8988T (cell line): ENCODE measurements around the gene TIAM2.

ENCODE experiments used
- DNase-seq: peaks from one replicate; pipeline ENCODE4 v3.0.0; 2011

Gene TIAM2

DNA sequence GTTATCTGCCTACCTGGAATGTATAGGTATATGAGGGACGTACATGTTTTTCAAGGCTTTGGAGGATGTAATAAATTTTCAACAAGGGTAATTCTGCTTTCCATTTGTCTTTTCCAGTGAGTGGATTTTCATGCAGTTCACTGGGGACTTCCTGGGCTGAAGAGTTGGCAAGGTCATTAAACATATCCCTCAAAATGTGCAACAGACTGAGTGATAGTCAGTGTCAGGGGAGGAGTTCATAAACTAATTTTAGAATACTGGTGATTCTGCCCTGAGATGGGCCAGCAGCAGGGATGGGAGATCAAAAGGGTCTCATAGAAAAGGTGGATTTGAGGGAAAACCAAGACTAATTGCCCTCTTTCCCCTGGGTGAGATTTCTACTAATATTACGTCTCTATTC is 146.4 kb downstream of the TIAM2 start:
- DNase-seq = no peak

GRCh38 chr6:155142168-155143028 is 147.3 kb downstream of the TIAM2 start:
- no peak for DNase-seq

DNA sequence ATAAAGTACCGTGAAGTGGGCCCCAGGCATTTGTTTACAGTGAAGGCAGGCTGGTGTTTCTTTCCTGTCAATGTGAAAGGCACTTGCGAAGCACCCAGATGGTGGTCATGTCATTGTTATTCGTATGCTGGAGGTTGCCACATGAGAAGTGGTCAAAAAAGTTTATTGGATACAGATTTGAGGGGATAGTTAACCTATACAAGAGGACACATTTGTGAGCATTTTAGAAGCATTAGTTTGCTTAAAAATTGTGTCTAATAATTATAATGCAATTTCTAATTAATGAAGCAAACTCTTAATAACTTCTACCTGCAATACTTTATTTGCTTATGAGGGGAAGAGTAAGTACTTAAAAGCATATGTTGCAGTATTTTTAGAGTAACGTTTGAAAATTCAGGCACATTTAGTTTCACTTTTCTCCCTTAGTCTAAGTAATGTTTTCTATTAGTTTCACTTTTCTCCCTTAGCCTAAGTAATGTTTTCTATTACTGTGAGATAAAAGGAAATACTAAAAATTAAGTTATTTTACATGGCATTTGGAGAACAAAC is 148.0 kb downstream of the TIAM2 start:
- DNase-seq = no peak

- DNase-seq = no peak
Observed at GRCh38 chr6:155143578-155144106, 148.5 kb downstream of the TIAM2 start.

DNA sequence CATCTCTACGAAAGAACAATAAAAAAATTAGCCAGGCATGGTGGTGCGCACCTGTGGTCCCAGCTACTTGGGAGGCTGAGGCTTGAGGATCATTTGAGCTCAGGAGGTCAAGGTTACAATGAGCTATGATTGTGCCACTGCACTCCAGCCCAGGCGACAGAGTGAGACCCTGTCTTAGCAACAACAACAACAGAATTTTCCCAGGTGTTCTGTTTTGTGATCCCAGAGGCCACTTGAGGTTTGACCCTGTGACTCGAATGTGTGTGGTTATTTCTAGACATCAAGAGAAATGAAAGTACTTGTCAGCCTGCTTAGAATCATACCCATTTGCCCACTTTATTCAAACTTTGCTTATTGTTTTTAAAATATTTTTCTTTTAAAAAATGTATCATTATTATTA is 151.1 kb downstream of the TIAM2 start:
- no peak for DNase-seq

DNA sequence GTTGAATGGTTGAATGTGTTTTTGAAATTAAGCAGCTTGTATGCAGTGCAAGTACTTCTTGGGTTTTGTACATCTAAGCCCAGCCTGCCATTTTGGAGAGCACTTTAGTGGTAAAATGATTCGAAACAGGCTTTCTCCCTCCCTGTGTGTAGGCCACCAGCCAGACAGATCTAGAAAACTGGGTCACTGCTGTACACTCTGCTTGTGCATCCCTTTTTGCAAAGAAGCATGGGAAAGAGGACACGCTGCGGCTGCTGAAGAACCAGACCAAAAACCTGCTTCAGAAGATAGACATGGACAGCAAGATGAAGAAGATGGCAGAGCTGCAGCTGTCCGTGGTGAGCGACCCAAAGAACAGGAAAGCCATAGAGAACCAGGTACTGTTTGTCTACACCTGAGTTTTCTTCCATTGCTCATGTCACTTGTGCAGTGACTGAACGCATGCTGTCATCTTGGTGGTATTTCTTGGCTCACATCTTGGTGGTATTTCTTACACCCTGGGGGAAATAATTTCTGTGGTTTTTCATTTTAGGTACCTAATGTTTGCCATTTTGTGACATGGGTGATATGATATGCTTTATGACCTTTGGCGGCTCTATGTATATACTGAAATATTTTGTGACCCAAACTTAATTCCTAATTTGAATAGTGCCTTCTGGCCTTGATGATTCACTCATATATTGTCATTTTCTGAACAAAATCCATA is 153.0 kb downstream of the TIAM2 start:
- no peak for DNase-seq

DNA sequence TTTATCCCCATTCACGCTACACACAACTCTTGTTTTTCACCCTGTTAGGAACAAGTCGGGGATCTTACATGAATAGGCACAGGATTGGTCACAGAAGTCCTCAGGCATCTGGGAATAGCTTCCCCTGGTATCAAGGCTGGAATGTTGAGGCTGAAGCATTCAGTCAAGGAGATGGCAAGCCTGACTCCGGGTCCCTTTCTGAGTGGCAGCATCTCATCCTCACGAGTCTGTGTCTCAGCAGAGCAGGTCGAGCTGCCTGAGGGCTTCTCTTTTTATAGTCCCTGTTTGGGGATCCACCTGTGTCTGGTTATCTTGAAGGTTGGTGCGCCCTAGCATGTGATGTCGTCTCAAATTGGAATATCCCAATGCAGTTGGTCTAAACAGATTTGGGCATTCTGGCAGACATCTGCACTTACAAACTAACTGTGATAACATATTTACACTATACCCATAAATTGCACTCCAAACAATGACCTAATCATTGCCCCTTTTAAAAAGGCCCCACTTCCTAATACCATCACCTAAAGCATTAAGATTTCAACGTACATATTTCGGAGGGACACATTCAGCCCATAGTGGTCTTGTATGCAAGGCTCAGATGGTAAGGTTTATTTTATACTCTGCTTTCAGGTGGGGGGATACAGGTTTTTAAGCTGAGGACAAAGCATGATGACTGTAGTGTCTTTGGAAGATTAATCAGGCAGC is 156.0 kb downstream of the TIAM2 start:
- DNase-seq = no peak

- peak; percentile 64 for DNase-seq
Observed at GRCh38 chr6:155152211-155153076, 157.3 kb downstream of the TIAM2 start.

DNA sequence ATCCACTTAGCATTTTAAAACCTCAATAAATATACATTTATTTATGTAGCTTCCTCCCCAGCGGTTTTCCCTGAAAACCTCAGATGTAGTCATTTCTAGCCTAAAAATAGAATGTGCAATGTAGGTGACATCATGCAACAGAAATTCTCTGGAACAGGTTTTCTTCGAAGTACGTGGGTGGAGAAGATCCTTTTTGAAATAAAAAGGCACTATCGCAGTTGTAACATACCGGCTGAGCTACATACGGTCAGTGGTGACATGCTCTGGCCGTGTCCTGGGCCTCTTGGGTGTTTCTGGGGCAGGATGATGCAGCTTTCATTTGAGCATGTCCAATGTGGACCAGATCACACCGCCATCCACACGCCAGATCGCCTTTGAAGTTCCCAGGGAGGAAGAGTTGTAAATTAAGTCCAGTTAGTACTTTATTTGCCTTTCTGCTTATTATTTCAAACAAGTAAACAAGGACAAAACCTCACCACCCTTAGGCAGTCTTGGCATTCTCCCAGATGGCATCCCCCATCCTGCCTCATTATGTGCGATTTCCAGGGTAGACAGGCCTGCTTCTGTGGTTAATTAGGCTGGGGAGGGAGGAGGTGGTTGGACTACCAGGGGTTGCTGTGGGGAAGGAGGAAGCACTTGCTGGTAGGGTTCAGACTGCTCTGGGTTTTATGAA is 159.2 kb downstream of the TIAM2 start:
- DNase-seq = no peak

GRCh38 chr6:155155787-155156447 is 160.8 kb downstream of the TIAM2 start:
- no peak for DNase-seq

DNA sequence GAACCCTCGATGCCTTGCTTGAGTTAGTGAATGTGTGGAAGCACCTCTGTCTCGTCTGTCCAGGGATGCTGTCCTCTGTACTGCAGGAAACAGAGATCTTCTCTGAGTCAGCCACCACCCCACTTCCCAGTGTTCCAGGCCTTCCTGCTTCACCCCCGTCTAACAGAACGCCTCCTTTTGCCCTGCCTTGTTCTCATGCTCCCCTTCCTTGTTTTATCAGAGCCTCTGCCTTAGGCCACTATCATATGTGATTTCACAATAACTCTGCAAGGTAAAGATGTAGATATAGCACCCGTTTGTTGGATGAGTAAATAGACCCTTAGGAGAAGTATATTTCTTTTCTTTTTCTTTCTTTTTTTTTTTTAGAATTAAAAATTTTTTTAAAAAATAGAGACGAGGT is 162.0 kb downstream of the TIAM2 start:
- no peak for DNase-seq

- no peak for DNase-seq
Observed at GRCh38 chr6:155158030-155158843, 163.1 kb downstream of the TIAM2 start.

GRCh38 chr6:155162682-155163081 is 167.6 kb downstream of the TIAM2 start:
- DNase-seq = no peak

- DNase-seq = no peak
Observed at GRCh38 chr6:155163601-155164000, 168.5 kb downstream of the TIAM2 start.

DNA sequence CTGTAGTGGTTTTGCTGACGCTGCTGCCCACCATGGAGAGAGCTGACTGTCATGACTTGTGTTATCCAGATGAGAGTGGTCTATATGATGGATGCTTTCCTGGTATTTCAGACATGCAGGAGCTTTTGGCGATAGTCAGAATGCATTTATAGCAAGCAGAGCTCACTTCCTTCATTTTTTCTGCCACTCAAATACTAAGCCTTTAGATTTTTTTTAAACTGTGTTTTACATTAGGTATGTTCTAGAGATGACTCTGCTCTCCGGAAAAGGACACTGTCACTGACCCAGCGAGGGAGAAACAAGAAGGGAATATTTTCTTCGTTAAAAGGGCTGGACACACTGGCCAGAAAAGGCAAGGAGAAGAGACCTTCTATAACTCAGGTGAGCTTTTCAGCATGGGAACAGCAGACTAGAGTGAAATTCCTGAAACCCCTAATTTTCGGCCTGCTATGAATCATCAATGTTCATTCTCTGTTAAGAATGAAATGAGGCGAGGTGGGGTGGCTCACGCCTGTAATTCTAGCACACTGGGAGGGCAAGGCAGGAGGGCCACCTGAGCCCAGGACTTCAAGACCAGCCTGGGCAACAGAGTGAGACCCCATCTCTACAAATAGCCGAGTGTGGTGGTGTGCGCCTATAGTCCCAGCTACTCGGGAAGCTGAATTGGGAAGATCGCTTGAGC is 170.1 kb downstream of the TIAM2 start:
- no peak for DNase-seq

DNA sequence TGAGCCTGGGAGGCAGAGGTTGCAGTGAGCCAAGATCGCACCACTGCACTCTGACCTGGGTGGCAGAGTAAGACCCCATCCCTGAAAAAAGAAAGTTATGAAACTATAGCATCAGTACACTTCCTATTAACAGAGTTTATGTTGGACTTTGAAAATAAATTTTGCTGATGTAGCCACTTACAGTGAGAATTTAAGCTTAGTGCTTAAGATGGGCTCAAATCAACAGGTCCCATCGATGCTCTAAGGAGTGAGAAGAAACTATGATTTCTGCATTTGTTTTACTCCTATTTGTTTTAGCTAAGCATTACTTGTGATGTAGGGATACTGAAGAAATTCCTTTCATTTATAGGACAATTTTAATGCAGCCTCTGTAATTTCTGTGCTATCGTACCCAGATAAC is 175.4 kb downstream of the TIAM2 start:
- DNase-seq = no peak

DNA sequence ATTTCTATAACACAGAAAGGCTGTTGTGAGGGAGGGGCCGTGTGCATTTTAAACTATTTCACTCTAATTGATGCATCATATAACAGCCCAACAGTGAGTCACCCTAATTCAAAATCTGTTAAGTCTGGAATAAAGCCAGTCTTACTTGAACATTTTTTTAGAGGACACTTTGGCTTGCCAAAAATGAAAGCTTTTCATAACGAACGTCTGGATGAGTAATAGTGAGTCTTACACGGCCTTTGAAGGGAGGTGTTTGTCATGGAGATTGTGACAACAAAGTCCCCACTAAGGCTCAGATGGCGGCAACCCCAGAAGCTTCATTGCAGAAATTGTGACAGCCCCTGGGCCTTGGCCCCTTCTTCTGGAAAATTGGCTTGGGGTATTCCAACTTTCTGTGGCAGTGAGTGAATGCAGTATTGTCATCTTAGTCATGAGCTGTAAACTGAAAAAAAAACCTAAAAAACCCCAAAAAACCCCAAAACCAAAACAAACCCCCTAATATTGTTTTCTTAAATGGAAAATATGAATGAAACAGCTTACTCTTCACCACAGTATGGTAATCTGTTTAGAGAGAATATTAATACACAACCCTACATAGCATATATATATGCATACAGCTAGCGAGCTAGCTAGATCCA is 176.1 kb downstream of the TIAM2 start:
- no peak for DNase-seq

GRCh38 chr6:155171747-155172449 is 176.8 kb downstream of the TIAM2 start:
- DNase-seq = no peak
